DOHH2 (cell line): ENCODE data around the gene SH2B2.

Source experiments
- EZH2phosphoT487 ChIP-seq: fragments of 200-600 bp; sonication (generic); IDR thresholded peaks from 2 replicates; pipeline ENCODE4 v1.6.1; 2017; ENCODE audit warnings: borderline replicate concordance, mild to moderate bottlenecking, antibody characterized with exemption, low read length, moderate library complexity, mixed read lengths
- TF ChIP-seq, protein P1 (sequence below): fragments of 200-600 bp; sonication (generic); IDR thresholded peaks from one replicate; pipeline ENCODE4 v1.5.1; 2014; ENCODE audit warnings: antibody characterized with exemption, mild to moderate bottlenecking, low read depth, low read length; ENCODE audit not compliant: poor library complexity, severe bottlenecking

DNA sequence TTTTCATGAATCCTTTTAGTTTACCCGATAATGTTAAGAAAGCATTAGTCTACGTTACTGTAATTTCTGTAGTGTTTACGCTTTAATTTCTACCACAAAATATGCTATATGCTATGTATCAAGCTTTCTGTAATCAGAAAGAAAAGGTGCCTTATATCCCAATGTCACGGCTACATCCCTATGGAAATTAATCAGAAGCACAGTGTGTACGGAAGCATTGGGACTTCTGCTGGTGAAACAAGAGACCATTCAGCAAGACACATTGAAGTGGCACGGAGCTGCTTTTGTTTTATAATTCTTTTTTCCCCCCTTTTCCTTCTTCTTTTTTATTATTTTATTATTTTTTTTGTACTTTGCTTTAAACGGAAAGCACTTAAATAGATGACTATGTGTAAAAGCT is 31.2 kb upstream of the SH2B2 start:
- TF ChIP-seq, protein P1, sequence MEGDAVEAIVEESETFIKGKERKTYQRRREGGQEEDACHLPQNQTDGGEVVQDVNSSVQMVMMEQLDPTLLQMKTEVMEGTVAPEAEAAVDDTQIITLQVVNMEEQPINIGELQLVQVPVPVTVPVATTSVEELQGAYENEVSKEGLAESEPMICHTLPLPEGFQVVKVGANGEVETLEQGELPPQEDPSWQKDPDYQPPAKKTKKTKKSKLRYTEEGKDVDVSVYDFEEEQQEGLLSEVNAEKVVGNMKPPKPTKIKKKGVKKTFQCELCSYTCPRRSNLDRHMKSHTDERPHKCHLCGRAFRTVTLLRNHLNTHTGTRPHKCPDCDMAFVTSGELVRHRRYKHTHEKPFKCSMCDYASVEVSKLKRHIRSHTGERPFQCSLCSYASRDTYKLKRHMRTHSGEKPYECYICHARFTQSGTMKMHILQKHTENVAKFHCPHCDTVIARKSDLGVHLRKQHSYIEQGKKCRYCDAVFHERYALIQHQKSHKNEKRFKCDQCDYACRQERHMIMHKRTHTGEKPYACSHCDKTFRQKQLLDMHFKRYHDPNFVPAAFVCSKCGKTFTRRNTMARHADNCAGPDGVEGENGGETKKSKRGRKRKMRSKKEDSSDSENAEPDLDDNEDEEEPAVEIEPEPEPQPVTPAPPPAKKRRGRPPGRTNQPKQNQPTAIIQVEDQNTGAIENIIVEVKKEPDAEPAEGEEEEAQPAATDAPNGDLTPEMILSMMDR: no peak
- TF ChIP-seq EZH2phosphoT487: no peak
